WTC11 (cell line): ENCODE data around the gene PROP1. TPM values are rescaled to one million over a fixed set of nuclear protein-coding genes. Genes with fewer than 3 reads are reported as not detected.

Experiments used
- ATAC-seq: fragments of 200-7000 bp; cut with Tn5 transposase; 2 replicates; pipeline ENCODE4 v1.10.0; 2021; ENCODE audit warnings: mild to moderate bottlenecking, moderate library complexity
- CTCF ChIA-PET: fragments of 300-600 bp; sonication (Branson Sonifier 250); formaldehyde crosslinking; loops from one replicate; lab custom pipeline; 2021; ENCODE audit warnings: antibody characterized with exemption; lab: Charles Lee
- POLR2A ChIA-PET: fragments of 350-600 bp; sonication (Branson Sonifier 250); formaldehyde crosslinking; loops from one replicate; lab custom pipeline; 2021; ENCODE audit warnings: antibody characterized with exemption; lab: Charles Lee
- DNase-seq: peaks from one replicate; pipeline ENCODE4 v3.0.0; 2021; ENCODE audit warnings: low spot score
- H3K27ac Mint-ChIP-seq: 2 replicates; pipeline ENCODE4 v1.8.0; 2021; ENCODE audit warnings: mixed read lengths
- H3K27me3 Mint-ChIP-seq: 2 replicates; pipeline ENCODE4 v1.8.0; 2021; ENCODE audit warnings: low read depth, mild to moderate bottlenecking, moderate library complexity, mixed read lengths
- H3K36me3 Mint-ChIP-seq: 2 replicates; pipeline ENCODE4 v1.8.0; 2021; ENCODE audit warnings: mixed read lengths
- H3K4me1 Mint-ChIP-seq: 2 replicates; pipeline ENCODE4 v1.8.0; 2022; ENCODE audit warnings: mixed read lengths
- H3K4me3 Mint-ChIP-seq: 2 replicates; pipeline ENCODE4 v1.8.0; 2021; ENCODE audit warnings: mild to moderate bottlenecking, moderate library complexity, mixed read lengths
- H3K9me3 Mint-ChIP-seq: 2 replicates; pipeline ENCODE4 v1.8.0; 2021; ENCODE audit warnings: mixed read lengths
- CTCF ChIP-seq: fragments of 200-600 bp; IDR thresholded peaks from 2 replicates; pipeline ENCODE4 v1.8.0; 2022; ENCODE audit warnings: antibody characterized with exemption
- FOXJ3 ChIP-seq: sonication (generic); formaldehyde crosslinking; IDR thresholded peaks from 2 replicates; pipeline ENCODE4 v1.9.0; 2021; ENCODE audit warnings: missing genetic modification reagents, mild to moderate bottlenecking, borderline replicate concordance
- FOXP1 ChIP-seq: sonication (generic); formaldehyde crosslinking; IDR thresholded peaks from 2 replicates; pipeline ENCODE4 v1.8.0; 2022; ENCODE audit warnings: missing genetic modification reagents, mild to moderate bottlenecking, moderate library complexity, borderline replicate concordance
- GRHL2 ChIP-seq: fragments of 250-450 bp; sonication (Bioruptor Pico); IDR thresholded peaks from 2 replicates; pipeline ENCODE4 v1.8.0; 2022; ENCODE audit warnings: mild to moderate bottlenecking, moderate library complexity; ENCODE audit not compliant: insufficient replicate concordance, severe bottlenecking
- IRF1 ChIP-seq: sonication (generic); formaldehyde crosslinking; IDR thresholded peaks from 2 replicates; pipeline ENCODE4 v1.8.0; 2023; ENCODE audit warnings: missing genetic modification reagents
- JAZF1 ChIP-seq: fragments of 250-450 bp; sonication (Bioruptor Pico); IDR thresholded peaks from 2 replicates; pipeline ENCODE4 v1.9.0; 2021; ENCODE audit warnings: moderate library complexity, mild to moderate bottlenecking, inconsistent platforms
- RELA ChIP-seq: sonication (generic); formaldehyde crosslinking; IDR thresholded peaks from 2 replicates; pipeline ENCODE4 v1.8.1; 2022; ENCODE audit warnings: missing genetic modification reagents, mild to moderate bottlenecking, borderline replicate concordance
- RORB ChIP-seq: fragments of 250-450 bp; sonication (Bioruptor Pico); IDR thresholded peaks from 2 replicates; pipeline ENCODE4 v1.9.0; 2021; ENCODE audit warnings: mild to moderate bottlenecking
- SP1 ChIP-seq: sonication (generic); formaldehyde crosslinking; conservative IDR thresholded peaks from 2 replicates; pipeline ENCODE4 v1.8.1; 2022; ENCODE audit warnings: missing genetic modification reagents
- STAT6 ChIP-seq: sonication (generic); formaldehyde crosslinking; conservative IDR thresholded peaks from 2 replicates; pipeline ENCODE4 v1.8.1; 2023; ENCODE audit warnings: mild to moderate bottlenecking, low read depth, missing genetic modification reagents, moderate library complexity
- ZNF232 ChIP-seq: sonication (generic); formaldehyde crosslinking; IDR thresholded peaks from 2 replicates; pipeline ENCODE4 v1.8.0; 2022; ENCODE audit warnings: mild to moderate bottlenecking, missing genetic modification reagents
- ZNF281 ChIP-seq: sonication (generic); formaldehyde crosslinking; IDR thresholded peaks from 2 replicates; pipeline ENCODE4 v1.8.0; 2023; ENCODE audit warnings: mild to moderate bottlenecking, missing genetic modification reagents
- total RNA-seq: library from RNA; stranded (reverse); gene quantifications from 3 replicates; pipeline ENCODE4 v1.2.3, GENCODE V29; 2021

The PROP1 gene
- total RNA-seq, 1 experiment from 2014 or later, result not detected

GRCh38 chr5:177983763-177984583 lies 12.1 kb downstream of the PROP1 start (continued):
- TF ChIP-seq STAT6 (CRISPR knock-in tag), result no peak
- TF ChIP-seq IRF1 (CRISPR knock-in tag), result no peak
- TF ChIP-seq, all 79 proteins: peak for 0

- Mint-ChIP-seq H3K4me1 (peaks cover 5% of the 10 kb centered on the region; the same call in 1 of the 2 replicates), H3K27ac (no peak overlapping the region), H3K27me3 (peaks cover 58% of the 10 kb centered on the region), H3K9me3 (no peaks in the 10 kb centered on the region), H3K4me3 (no peak overlapping the region), H3K36me3 (no peaks in the 10 kb centered on the region)
- POLR2A ChIA-PET, result no interaction called here
- CTCF ChIA-PET, result interaction anchor here (0.8 to 2.1 kb wide), 8 partner anchors 11 to 95 kb away, joined by 3 to 8 read pairs (median 4); no protein-coding TSS in a partner anchor
- ATAC-seq (no peak), DNase-seq (no peak)
- TF ChIP-seq GRHL2 (CRISPR knock-in tag) (no peak), ZNF281 (CRISPR knock-in tag) (no peak), RORB (CRISPR knock-in tag) (no peak), SP1 (no peak), JAZF1 (CRISPR knock-in tag) (no peak), RELA (CRISPR knock-in tag) (no peak), IRF1 (CRISPR knock-in tag) (no peak), FOXJ3 (CRISPR knock-in tag) (no peak)
Measured at GRCh38 chr5:177982956-177983355, 13.1 kb downstream of the PROP1 start.

GRCh38 chr5:177982072-177982727 lies 13.8 kb downstream of the PROP1 start:
- CTCF ChIA-PET, result interaction anchor here (0.7 to 2.1 kb wide), 8 partner anchors 10 to 95 kb away, joined by 3 to 8 read pairs (median 4); no protein-coding TSS in a partner anchor
- peaks cover 5% of the 10 kb centered on the region; the same call in 1 of the 2 replicates for H3K4me1 Mint-ChIP-seq
- peaks cover 51% of the 10 kb centered on the region for H3K27me3 Mint-ChIP-seq
- H3K36me3 Mint-ChIP-seq, result no peaks in the 10 kb centered on the region
- no peak for TF ChIP-seq ZNF232 (CRISPR knock-in tag)
- TF ChIP-seq CTCF, result peak; percentile 49; the same call in 1 of the 2 replicates
- TF ChIP-seq FOXP1 (CRISPR knock-in tag), result peak; percentile 42; the same call in 1 of the 2 replicates
- TF ChIP-seq, all 79 proteins: peak for 2
- Mint-ChIP-seq H3K27ac (no peak overlapping the region), H3K9me3 (no peaks in the 10 kb centered on the region), H3K4me3 (no peak overlapping the region)
- POLR2A ChIA-PET, result no interaction called here
- DNase-seq (peak; percentile 82), ATAC-seq (peak; percentile 78)
